ENCODE measurements around the gene B3GALT2.

DNA sequence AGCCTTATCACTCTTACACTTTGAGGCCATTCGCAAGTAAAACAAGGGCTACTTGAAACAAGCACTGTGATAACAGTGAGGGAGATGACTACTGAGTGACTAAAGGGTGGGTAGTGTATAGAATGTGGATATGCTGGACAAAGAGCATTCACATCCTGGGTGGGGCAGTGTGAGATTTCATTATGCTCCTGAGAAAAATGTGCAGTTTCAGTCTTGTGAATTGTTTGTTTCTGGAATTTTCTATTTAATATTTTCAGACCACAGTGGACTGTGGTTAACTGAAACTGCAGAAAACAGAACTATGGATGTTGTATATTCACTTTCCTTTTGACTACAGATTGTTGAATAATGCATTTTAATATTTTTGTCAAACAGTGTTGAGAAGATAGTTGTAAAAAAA lies 25.1 kb upstream of the B3GALT2 start:
- TF ChIP-seq POLR2A (IDR thresholded peaks at IDR 0.05; ENCODE audit: low read length) (no peak), GATA1 (IDR thresholded peaks at IDR 0.05; ENCODE audit: low read depth, low read length) (no peak)
